A673 (cell line): Measurements from ENCODE around the gene ENAH.

Experiments used
- EZH2 ChIP-seq: fragments of 200-600 bp; sonication (generic); IDR thresholded peaks from 2 replicates; pipeline ENCODE4 v1.6.1; 2017; ENCODE audit warnings: borderline replicate concordance, low read depth, mild to moderate bottlenecking, mixed read lengths, antibody characterized with exemption, low read length; ENCODE audit not compliant: poor library complexity, severe bottlenecking
- TF ChIP-seq, protein P1 (sequence below): fragments of 300-800, 200-600 bp; sonication (generic); conservative IDR thresholded peaks from 2 replicates; pipeline ENCODE4 v1.5.1; 2017; ENCODE audit warnings: low read depth, mild to moderate bottlenecking, antibody characterized with exemption, low read length, moderate library complexity, mixed read lengths

DNA sequence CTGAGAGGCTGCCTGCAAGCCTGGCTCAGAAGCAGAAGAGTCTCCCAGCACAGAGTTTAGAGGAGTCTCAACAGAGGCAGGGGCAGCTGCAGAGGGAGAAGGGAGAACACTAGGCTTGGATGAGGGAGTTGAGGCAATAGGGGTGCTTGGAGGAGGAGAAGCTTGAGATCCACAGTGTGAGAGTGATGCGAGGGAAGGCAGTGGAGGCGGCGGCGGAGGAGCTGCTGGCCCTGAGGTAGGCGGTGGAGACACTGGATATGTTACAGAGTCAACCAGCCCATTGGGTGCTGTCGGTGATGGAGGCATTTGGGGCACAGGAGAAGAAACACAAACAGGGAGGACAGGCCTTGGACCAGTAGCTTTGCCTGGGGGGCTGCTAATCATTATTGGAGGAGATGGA lies 135.7 kb downstream of the ENAH start:
- TF ChIP-seq, protein P1, sequence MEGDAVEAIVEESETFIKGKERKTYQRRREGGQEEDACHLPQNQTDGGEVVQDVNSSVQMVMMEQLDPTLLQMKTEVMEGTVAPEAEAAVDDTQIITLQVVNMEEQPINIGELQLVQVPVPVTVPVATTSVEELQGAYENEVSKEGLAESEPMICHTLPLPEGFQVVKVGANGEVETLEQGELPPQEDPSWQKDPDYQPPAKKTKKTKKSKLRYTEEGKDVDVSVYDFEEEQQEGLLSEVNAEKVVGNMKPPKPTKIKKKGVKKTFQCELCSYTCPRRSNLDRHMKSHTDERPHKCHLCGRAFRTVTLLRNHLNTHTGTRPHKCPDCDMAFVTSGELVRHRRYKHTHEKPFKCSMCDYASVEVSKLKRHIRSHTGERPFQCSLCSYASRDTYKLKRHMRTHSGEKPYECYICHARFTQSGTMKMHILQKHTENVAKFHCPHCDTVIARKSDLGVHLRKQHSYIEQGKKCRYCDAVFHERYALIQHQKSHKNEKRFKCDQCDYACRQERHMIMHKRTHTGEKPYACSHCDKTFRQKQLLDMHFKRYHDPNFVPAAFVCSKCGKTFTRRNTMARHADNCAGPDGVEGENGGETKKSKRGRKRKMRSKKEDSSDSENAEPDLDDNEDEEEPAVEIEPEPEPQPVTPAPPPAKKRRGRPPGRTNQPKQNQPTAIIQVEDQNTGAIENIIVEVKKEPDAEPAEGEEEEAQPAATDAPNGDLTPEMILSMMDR: no peak
- no peak for TF ChIP-seq EZH2
